Posterior cingulate gyrus (tissue), 11 donors: ENCODE results near the gene GABBR2.

ENCODE experiments used
- DNase-seq, 10 donors: peaks; one replicate each; pipeline versions ENCODE4 v3.0.0 to v3.0.0-alpha.2; 2020 to 2021; ENCODE audit warnings: mixed read lengths in 3 of 10
- intact Hi-C: fragments of 100-400 bp; cut with DNase I; formaldehyde crosslinking; loops from one replicate; pipeline ENCODE4 v1.15.1; 2023

The GABBR2 gene

GRCh38 chr9:98428454-98428853, 280.3 kb downstream of the GABBR2 start:
- DNase-seq = no peak
- intact Hi-C loops = no loop called here

- intact Hi-C loops = no loop called here
- DNase-seq = no peak
Observed at GRCh38 chr9:98427491-98427890, 281.2 kb downstream of the GABBR2 start.

GRCh38 chr9:98425079-98425478, 283.7 kb downstream of the GABBR2 start:
- intact Hi-C loops = no loop called here
- DNase-seq = no peak

GRCh38 chr9:98419260-98419603, 289.5 kb downstream of the GABBR2 start:
- DNase-seq = no peak
- intact Hi-C loops = no loop called here

GRCh38 chr9:98418578-98419259, 290.0 kb downstream of the GABBR2 start:
- peak in 2 of 10 donors; percentile 22 to 80 for DNase-seq
- intact Hi-C loops = no loop called here

GRCh38 chr9:98416294-98417248, 292.2 kb downstream of the GABBR2 start:
- DNase-seq = no peak
- intact Hi-C loops = no loop called here

GRCh38 chr9:98415782-98416181, 293.0 kb downstream of the GABBR2 start:
- intact Hi-C loops = no loop called here
- no peak for DNase-seq

GRCh38 chr9:98413084-98413483, 295.7 kb downstream of the GABBR2 start:
- no peak for DNase-seq
- intact Hi-C loops = no loop called here

- intact Hi-C loops = no loop called here
- DNase-seq = no peak
Observed at GRCh38 chr9:98412101-98412842, 296.5 kb downstream of the GABBR2 start.

GRCh38 chr9:98410185-98410697, 298.5 kb downstream of the GABBR2 start:
- intact Hi-C loops = no loop called here
- peak in 6 of 10 donors; percentile 42 to 92 (median 58) for DNase-seq

- intact Hi-C loops = no loop called here
- no peak for DNase-seq
Observed at GRCh38 chr9:98409719-98410118, 299.0 kb downstream of the GABBR2 start.

- intact Hi-C loops = no loop called here
- no peak for DNase-seq
Observed at GRCh38 chr9:98406469-98406868, 302.3 kb downstream of the GABBR2 start.

- intact Hi-C loops = no loop called here
- DNase-seq = peak in 2 of 10 donors; percentile 29 to 56
Observed at GRCh38 chr9:98404237-98404636, 304.5 kb downstream of the GABBR2 start.

GRCh38 chr9:98403715-98404114, 305.0 kb downstream of the GABBR2 start:
- DNase-seq = peak in 1 of 10 donors; percentile 31
- intact Hi-C loops = no loop called here

GRCh38 chr9:98402019-98402840, 306.5 kb downstream of the GABBR2 start:
- intact Hi-C loops = no loop called here
- DNase-seq = peak in 1 of 10 donors; percentile 9

- intact Hi-C loops = no loop called here
- peak in 1 of 10 donors; percentile 12 for DNase-seq
Observed at GRCh38 chr9:98401140-98402018, 307.4 kb downstream of the GABBR2 start.

- DNase-seq = peak in 1 of 10 donors; percentile 16
- intact Hi-C loops = no loop called here
Observed at GRCh38 chr9:98399950-98400683, 308.6 kb downstream of the GABBR2 start.

GRCh38 chr9:98396656-98397055, 312.1 kb downstream of the GABBR2 start:
- intact Hi-C loops = no loop called here
- DNase-seq = peak in 1 of 10 donors; percentile 40
